HG03025 (cell line): ENCODE measurements around the gene GTF2A1L.
"Not testable (repeated sequence)": the region's sequence is repeated elsewhere in the genome, so short reads cannot be mapped to it uniquely, and the experiment has no call there.

Source experiments
- ATAC-seq: cut with Tn5 transposase; IDR thresholded peaks from one replicate; pipeline ENCODE4 v1.9.1; 2021; ENCODE audit warnings: mild to moderate bottlenecking, moderate library complexity; ENCODE audit not compliant: unreplicated experiment, low FRiP score

The GTF2A1L gene

DNA sequence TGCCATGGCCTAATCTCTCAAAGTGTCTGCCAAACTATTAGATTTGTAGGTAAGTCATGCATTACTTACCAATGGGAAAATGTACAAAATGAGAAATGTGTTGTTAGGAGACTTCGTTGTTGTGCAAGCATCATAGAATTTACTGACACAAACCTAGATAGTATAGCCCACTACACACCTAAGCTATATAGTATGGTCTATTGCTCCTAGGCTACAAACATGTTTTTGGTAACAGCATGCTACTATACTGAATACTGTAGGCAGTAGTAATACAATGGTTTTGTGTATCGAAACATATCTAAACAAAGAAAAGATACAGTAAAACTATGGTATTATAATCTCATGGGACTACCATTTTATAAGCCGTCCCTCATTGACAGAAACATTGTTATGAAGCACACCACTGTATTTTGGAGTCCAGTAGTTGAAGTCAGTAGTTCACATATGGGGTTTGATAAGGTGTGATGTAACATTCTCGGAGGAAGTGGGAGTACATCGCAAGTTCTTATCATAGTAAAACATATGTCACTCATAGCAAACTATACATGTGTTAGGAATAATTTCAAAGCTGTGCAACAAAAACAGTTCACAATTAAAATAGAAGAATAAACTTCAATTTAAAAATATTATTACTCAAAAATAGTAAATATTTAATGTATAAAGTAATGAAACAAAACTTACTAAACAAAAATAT, 12.0 kb upstream of the GTF2A1L start:
- no peak for ATAC-seq

DNA sequence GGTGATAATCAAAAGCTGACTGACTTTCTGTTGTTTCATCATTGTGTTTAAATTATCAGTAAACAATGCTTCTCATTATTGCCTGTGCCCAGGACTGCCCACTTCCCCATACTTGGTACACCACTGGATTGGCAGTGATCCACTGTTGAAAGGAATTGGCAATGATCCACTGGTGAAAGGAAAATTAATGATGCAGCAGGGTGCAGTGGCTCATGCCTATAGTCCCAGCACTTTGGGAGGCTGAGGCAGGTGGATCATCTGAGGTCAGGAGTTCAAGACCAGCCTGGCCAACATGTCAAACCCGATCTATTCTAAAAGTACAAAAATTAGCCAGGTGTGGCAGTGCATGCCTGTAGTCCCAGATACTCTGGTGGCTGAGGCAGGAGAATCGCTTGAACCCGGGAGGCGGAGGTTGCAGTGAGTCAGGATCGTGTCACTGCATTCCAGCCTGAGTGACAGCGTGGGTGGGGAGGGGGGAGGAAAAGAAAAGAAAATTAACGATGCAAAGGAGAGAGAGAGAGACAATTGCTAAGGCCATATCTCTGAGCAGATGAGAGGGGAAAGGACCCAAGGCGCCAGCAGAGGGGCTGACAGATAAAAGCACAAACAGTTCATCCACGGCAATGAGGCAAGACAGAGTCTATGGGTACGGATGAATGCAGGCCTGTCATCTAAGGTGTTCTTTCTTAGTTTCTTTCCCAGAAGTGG, 10.2 kb upstream of the GTF2A1L start:
- ATAC-seq = no peak

DNA sequence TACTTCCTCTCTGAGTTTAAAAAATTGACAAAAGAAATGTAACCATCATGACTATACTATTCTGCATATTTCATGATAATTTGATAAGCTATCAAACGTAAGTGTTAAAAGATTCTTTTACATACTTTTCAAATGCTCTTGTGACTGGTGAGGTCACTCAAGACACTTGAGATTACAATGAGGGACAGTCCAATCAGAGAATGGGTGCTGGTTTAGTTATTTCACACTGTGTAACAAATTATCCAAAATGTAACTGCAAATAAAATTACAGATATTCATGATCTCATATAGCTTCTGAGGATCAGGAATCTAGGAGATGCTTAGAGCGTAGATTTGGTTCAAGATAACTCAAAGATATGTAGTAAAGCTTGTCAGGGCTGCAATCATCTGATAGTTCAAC, 4.4 kb upstream of the GTF2A1L start:
- no peak for ATAC-seq

- ATAC-seq = not testable (repeated sequence)
Observed at GRCh38 chr2:48614581-48614980, 3.1 kb upstream of the GTF2A1L start.

DNA sequence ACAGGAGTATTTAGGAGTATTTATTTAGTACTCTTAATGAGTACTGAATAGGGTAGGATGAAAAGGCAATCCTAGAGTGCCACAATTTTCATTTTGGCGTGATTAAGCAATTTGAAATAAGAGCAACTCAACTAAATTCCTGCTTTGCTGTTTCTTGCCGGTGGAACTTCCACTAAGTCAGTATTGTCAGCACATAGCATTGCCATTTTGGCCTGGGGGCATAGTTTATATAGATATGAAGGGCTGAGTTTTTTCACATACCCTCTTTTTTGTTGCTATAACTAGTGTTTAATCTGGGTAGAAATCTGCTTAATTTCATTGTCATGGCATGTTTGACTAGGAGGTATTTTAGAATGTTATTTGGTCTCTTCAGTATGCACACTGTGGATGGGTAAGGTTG, 1.9 kb downstream of the GTF2A1L start:
- ATAC-seq = no peak

- ATAC-seq = no peak
Observed at GRCh38 chr2:48620604-48621003, 2.9 kb downstream of the GTF2A1L start.

GRCh38 chr2:48622691-48623090, 5.0 kb downstream of the GTF2A1L start:
- ATAC-seq = not testable (repeated sequence)

- no peak for ATAC-seq
Observed at GRCh38 chr2:48624696-48625095, 7.0 kb downstream of the GTF2A1L start.

- ATAC-seq = no peak
Observed at GRCh38 chr2:48626047-48626446, 8.4 kb downstream of the GTF2A1L start.

- ATAC-seq = no peak
Observed at GRCh38 chr2:48633143-48633542, 15.5 kb downstream of the GTF2A1L start.

- ATAC-seq = no peak
Observed at GRCh38 chr2:48635786-48636185, 18.1 kb downstream of the GTF2A1L start.

DNA sequence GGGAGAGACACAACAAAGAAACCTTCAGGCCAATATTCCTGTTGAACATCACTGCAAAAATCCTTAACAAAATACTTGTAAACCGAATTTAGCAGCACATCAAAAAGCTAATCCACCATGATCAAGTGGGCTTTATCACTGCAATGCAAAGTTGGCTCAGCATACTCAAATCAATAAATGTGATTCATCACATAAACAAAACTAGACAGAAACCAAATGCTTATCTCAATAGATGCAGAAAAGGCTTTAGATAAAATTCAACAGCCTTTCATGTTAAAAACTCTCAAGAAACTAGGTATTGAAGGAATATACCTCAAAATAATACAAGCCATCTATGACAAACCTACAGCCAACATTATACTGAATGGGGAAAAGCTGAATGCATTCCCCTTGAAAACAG, 20.6 kb downstream of the GTF2A1L start:
- no peak for ATAC-seq

GRCh38 chr2:48651158-48651790, 33.6 kb downstream of the GTF2A1L start:
- no peak for ATAC-seq

GRCh38 chr2:48668992-48669391, 51.3 kb downstream of the GTF2A1L start:
- ATAC-seq = no peak

- ATAC-seq = no peak
Observed at GRCh38 chr2:48673581-48673980, 55.9 kb downstream of the GTF2A1L start.

DNA sequence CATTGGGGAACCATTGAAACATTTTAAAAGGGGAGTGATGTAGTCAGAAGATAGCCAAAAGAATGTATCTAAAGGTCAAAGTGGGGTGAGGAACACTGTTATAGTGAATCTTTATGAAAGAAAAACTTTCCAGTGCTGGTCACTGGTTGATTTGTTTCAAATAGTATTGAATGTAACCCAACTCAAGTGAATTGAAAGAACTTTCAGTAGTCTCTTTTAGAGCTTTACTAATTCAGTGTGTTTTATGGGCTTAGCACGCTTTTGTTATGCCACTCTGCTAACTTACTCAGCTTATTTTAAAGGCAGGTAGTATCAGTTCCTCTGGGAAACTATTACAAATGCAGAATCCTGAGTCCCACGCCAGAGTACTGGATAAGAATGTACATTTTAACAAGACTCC, 57.3 kb downstream of the GTF2A1L start:
- no peak for ATAC-seq

DNA sequence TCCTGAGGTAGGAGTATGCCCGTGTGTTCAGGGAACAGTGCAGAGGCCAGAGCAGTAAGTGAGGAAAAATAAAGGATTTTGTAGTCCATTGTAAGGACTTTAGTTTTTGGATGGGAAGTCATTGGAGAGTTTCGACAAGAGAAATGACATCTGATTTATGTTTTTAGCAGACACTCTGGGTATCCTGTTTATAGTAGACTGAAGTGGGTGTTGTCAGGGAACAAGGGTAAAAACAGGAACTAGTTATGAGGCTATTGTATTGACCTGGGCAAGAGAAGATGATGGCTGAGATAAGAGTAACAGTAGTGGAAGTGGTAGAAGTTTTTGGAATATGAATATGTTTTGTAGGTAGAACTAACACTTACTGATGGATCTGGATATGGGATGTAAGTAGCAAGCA, 59.8 kb downstream of the GTF2A1L start:
- no peak for ATAC-seq

DNA sequence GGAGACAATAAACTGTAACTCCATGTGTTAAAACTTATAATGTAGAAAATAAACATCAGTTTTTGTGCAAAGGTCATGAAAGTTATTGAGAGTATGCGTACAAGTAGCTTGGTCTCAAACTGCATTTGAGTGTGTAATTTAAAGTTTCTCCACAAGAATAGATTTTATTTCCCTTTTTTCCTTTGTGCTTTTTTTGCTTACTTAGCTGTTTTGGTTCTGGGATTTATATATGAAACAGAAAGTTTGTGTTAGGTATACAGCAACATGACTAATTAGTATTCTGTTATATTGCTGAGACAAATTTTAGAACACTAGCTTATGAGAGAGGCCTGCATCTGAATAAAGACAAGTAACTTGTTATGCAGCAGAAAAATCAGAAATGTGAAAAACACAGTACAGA, 67.5 kb downstream of the GTF2A1L start:
- no peak for ATAC-seq

DNA sequence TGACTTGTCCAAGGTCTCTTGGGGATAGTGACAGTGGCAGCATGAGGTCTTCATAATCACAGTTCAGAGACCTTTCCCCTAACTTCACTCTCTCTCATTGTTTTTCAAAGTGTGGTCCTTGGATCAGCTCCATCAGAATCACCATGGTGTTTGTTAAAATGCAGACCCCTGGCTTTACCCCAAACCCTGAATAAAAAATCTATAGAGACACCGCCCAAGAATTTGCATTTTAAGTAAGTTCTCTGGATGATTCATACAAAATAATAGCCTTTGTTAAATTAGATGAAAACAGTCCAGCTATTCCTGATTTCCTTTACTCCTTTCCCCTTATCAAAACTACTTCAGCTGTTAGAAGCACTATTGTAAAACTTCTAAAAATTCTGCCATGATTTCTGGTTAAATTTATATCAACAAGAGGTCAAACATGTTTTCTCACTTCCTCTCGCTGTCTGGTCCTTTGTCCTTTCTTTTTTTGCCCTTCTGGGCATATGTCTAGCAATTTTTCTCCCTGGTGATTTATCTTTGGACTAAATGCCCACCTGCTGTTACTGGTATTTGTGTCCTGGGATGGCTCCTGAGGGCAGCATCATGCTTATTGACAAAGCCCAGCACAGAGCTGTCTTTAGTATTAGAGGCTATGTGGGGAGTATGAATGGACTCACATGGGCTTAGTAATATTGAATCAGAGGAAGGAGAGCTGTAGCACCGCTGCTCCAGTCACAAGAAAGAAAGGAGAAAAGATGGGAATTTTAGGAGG, 74.5 kb downstream of the GTF2A1L start:
- no peak for ATAC-seq

GRCh38 chr2:48693066-48693465, 75.4 kb downstream of the GTF2A1L start:
- ATAC-seq = no peak

- no peak for ATAC-seq
Observed at GRCh38 chr2:48693645-48694044, 76.0 kb downstream of the GTF2A1L start.
